Measurements from ENCODE around the gene ZSWIM2. TPM values are rescaled to one million over a fixed set of nuclear protein-coding genes. Genes with fewer than 3 reads are reported as not detected.
"Not testable (repeated sequence)": the region's sequence is repeated elsewhere in the genome, so short reads cannot be mapped to it uniquely, and the experiment has no call there.

The ZSWIM2 gene
- polyA plus RNA-seq (2013, experiment 1 of 2; ENCODE audit: insufficient read length) = 0.19 TPM
- polyA plus RNA-seq (2013, experiment 2 of 2; ENCODE audit: insufficient read length) = 0.10 TPM

GRCh38 chr2:186848873-186849578 lies at the start of gene ZSWIM2:
ZSWIM2 (minus strand) TSS chr2:186849170; CDS start chr2:186849130, 40 bp downstream.
- peak; percentile 93 for DNase-seq

- DNase-seq = not testable (repeated sequence)
These were observed 47.2 kb upstream of the ZSWIM2 start for GRCh38 chr2:186896220-186896619.

GRCh38 chr2:186895451-186895850 lies 46.5 kb upstream of the ZSWIM2 start:
- DNase-seq = no peak

GRCh38 chr2:186894478-186894877 lies 45.5 kb upstream of the ZSWIM2 start:
- DNase-seq = no peak

- no peak for DNase-seq
These were observed 43.9 kb upstream of the ZSWIM2 start for GRCh38 chr2:186892821-186893220.

- DNase-seq = peak; percentile 71
These were observed 42.2 kb upstream of the ZSWIM2 start for GRCh38 chr2:186891185-186891621.

GRCh38 chr2:186889101-186889879 lies 40.3 kb upstream of the ZSWIM2 start:
- DNase-seq = peak; percentile 32

- peak; percentile 29 for DNase-seq
These were observed 38.4 kb upstream of the ZSWIM2 start for GRCh38 chr2:186887107-186888090.

GRCh38 chr2:186884587-186884986 lies 35.6 kb upstream of the ZSWIM2 start:
- DNase-seq = no peak

- DNase-seq = no peak
These were observed 34.7 kb upstream of the ZSWIM2 start for GRCh38 chr2:186883666-186884065.

GRCh38 chr2:186882511-186883071 lies 33.6 kb upstream of the ZSWIM2 start:
- DNase-seq = no peak

- DNase-seq = no peak
These were observed 32.7 kb upstream of the ZSWIM2 start for GRCh38 chr2:186881660-186882059.

- no peak for DNase-seq
These were observed 30.3 kb upstream of the ZSWIM2 start for GRCh38 chr2:186879312-186879711.

- DNase-seq = no peak
These were observed 25.7 kb upstream of the ZSWIM2 start for GRCh38 chr2:186874713-186875112.

GRCh38 chr2:186871881-186872280 lies 22.9 kb upstream of the ZSWIM2 start:
- no peak for DNase-seq

- DNase-seq = peak; percentile 32
These were observed 19.4 kb upstream of the ZSWIM2 start for GRCh38 chr2:186868344-186868743.

- peak; percentile 36 for DNase-seq
These were observed 14.1 kb upstream of the ZSWIM2 start for GRCh38 chr2:186862869-186863709.

- no peak for DNase-seq
These were observed 6.2 kb upstream of the ZSWIM2 start for GRCh38 chr2:186855216-186855615.

- DNase-seq = peak; percentile 68
These were observed 5.0 kb upstream of the ZSWIM2 start for GRCh38 chr2:186853951-186854350.

GRCh38 chr2:186852508-186852907 lies 3.5 kb upstream of the ZSWIM2 start:
- no peak for DNase-seq

GRCh38 chr2:186842373-186842772 lies 6.6 kb downstream of the ZSWIM2 start:
- no peak for DNase-seq

All from fibroblast of skin of abdomen (primary cell).